Thyroid gland (tissue), 4 donors: ENCODE measurements around the gene TENT4A.

Experiments
- CTCF ChIP-seq, 6 experiments: fragments of 200-600 bp in 3 of 6; fragments of 450-650 bp in 3 of 6; sonication (generic) in 3 of 6; IDR thresholded peaks; one replicate each; pipeline ENCODE4 v1.5.1; 2016 to 2019; ENCODE audit warnings: antibody characterized with exemption in 6 of 6, mild to moderate bottlenecking in 2 of 6, inconsistent platforms in 1 of 6, moderate library complexity in 1 of 6
- POLR2A ChIP-seq, 2 donors: fragments of 450-650 bp; IDR thresholded peaks; one replicate each; pipeline ENCODE4 v1.6.1; 2017; ENCODE audit warnings: antibody characterized with exemption in 2 of 2, mild to moderate bottlenecking in 2 of 2, moderate library complexity in 1 of 2

GRCh38 chr5:6753851-6754250, 40.6 kb downstream of the TENT4A start:
- TF ChIP-seq POLR2A (IDR thresholded peaks at IDR 0.05): no peak
- no peak for TF ChIP-seq CTCF (IDR thresholded peaks at IDR 0.05)
